GM10266 (cell line): ENCODE data around the gene EPHA10.
A peak's percentile ranks its signal among the peaks of the same experiment; 100 is the strongest.

ENCODE experiments used
- DNase-seq: peaks from one replicate; pipeline ENCODE4 v3.0.0; 2012; ENCODE audit errors: extremely low spot score
- TF ChIP-seq, protein P1 (sequence below): IDR thresholded peaks from 2 replicates; pipeline ENCODE4 v1.5.1; 2012; ENCODE audit warnings: mild to moderate bottlenecking, low read depth; ENCODE audit not compliant: control insufficient read depth, insufficient read depth; ENCODE audit errors: missing control alignments

EPHA10 gene

DNA sequence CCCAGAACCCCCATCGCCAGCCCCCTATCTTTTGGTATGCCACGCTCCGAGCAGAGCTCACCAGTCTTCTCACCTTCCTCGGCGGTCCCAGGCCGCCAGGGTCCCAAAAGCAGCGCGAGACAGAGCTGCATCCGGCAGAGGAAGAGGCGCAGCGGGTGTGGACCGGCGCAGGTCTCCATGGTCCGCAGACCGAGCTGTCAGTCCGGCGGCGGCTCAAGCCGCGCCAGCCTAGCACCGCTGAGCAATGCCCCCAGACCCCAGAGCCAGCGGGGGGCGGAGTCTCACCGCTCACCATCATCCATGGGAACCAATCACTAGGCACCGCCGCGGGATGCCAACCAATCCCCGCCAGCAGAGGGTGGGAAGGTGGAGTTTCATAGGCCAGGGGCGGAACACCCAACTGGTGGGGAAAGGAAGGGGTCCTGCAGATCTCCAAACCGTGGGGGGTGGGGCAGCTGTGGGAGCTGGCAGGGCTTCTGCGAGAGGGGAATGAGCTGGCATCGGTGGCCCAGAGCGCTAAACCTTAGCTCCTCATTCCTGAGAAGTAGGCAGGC lies at the start of gene EPHA10:
EPHA10 (minus strand) TSS at position 233 of the 554 bp plus-strand sequence; CDS start at position 179, 54 bp downstream.
- DNase-seq = no peak

DNA sequence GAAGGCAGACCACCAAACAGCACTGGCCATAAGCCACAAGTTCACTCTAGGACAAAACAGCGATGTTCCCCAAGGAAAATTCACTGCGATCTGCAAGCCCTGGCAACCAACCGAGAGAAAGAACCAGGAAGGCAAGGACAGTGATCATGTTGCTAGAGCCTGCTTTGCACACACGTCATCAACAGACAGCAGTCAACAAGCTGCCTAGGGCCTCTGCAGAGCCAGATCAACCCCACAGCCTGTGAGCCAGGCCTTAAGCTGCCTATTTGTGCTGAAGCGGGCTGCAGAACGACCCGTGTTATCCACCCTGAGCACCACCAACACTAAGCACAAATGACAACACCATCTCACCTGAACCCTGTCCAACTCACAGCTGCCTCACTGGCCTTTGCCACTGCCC lies 49.3 kb upstream of the EPHA10 start:
- TF ChIP-seq, protein P1, sequence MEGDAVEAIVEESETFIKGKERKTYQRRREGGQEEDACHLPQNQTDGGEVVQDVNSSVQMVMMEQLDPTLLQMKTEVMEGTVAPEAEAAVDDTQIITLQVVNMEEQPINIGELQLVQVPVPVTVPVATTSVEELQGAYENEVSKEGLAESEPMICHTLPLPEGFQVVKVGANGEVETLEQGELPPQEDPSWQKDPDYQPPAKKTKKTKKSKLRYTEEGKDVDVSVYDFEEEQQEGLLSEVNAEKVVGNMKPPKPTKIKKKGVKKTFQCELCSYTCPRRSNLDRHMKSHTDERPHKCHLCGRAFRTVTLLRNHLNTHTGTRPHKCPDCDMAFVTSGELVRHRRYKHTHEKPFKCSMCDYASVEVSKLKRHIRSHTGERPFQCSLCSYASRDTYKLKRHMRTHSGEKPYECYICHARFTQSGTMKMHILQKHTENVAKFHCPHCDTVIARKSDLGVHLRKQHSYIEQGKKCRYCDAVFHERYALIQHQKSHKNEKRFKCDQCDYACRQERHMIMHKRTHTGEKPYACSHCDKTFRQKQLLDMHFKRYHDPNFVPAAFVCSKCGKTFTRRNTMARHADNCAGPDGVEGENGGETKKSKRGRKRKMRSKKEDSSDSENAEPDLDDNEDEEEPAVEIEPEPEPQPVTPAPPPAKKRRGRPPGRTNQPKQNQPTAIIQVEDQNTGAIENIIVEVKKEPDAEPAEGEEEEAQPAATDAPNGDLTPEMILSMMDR = no peak
- no peak for DNase-seq

More for the DNA sequence above, at the start of gene EPHA10:
- TF ChIP-seq, protein P1 = no peak

DNA sequence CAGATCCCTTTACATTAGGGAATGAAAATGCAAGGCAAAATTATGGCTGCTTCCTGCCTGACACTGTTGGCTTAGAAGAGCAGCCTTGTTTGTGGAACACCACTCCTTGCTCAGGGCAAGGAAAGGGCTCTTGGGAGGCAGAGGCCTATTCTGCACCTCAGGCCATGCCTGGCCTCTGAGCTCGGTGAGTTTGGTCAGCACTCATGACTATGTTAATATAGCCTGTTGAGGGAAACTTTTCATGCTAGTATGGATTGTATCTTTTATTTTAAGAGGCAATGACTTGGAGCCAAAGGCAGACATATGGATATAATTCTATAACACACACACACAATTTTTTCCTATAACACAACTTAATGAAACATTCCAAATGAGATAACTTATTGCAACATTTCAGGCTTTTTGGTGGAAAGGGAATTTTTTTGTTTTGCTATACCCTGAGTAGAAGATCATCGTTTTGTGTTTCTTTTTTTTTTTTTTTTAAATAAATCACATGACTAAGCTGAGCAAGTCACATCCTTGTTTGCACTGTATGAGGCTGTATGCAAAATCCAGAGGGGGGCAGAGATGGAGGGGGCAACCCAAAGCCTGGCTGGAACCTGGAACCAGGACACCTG lies 48.7 kb upstream of the EPHA10 start:
- TF ChIP-seq, protein P1 = no peak
- DNase-seq = no peak

DNA sequence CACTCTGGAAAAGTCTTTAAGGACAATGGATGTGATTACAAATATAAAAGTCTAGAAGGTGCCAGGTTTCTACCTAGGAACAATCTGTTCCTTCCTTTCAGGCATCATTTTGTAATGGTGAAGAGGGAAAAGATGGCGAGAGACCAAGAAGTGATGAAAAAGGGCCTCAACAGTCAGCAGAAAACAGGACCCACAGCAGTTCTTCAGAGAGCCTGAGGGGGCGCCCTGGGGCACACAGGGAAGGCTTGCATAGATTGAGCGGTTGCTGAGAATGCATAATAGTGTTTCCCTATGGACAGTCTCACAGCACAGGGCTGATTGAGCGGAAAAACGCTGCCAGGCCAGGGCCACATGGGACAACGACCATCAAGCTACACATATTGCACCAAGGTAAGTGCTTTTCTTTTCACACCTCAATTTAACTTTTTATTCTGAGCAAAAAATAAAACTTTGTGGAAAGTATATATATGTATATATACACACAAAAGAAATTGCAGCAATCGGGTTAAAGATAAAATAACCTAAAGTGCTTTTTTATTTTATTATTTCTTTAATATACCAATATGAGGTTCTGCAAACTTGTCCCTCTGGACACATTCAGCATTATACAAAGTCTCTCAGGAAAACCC lies 46.2 kb upstream of the EPHA10 start:
- TF ChIP-seq, protein P1 = peak; percentile 78
- DNase-seq = peak; percentile 76

DNA sequence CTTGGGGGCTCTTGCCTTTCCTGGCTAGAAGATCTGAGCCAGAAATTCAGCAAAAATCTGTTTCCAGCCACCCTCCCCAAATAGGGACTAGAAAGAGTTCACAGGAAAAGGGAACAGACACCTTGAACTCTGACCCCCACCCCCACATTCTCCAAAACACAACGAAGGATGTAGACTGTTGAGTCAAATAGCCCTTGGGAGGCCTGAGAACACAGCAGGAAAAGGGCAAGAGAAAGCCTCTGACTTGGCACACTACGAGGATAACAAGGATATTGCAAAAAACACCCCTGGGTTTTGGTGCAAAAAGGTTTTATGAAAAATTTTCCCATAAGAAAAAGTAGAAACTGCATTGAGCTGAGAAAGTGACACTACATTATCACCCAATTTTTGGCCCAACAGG lies 45.0 kb upstream of the EPHA10 start:
- TF ChIP-seq, protein P1 = no peak

DNA sequence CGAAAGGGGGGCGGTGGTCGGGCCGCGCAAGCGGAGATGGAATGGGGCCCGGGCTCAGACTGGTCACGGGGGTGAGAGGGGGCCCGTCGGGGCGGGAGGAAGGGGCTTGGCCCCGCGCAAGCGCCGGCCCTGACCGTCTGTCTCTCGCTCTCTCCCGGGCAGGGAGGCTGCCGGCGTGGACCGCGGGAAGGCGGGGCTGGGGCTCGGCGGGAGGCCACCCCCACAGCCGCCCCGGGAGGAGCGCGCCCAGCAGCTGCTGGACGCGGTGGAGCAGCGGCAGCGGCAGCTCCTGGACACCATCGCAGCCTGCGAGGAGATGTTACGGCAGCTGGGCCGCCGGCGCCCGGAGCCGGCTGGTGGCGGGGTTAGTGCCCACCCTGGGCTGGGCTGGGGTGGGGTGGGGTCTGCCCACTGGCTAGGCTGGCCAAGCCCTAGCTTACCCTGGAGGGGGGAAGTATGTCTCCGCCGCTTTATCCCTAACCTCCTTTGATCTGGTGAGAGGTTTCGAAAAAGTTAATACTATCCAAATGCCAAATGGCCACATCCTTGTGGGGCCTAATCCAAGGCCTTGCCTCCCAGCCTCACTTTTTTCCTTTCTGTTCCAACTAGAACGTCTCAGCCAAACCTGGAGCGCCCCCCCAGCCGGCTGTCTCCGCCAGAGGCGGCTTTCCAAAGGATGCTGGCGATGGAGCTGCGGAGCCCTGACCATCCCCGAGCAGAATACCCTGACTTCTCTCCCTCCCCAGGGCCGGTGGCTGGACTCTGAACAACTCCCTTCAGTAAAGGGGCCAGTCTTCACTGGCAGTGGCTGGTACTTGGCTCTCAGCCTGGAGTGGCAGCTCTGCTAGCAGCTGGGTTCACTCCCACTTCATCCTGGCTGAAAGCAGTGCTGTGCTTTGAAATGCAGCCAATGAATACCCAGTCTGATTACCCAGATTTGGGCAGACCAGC lies 43.7 kb upstream of the EPHA10 start:
- TF ChIP-seq, protein P1 = no peak
- peak; percentile 91 for DNase-seq

More for the DNA sequence above, 45.0 kb upstream of the EPHA10 start:
- no peak for DNase-seq
